Gastroesophageal sphincter (tissue), 3 donors: ENCODE measurements around the gene ABHD6.

Experiments
- CTCF ChIP-seq, 4 experiments: fragments of 200-600 bp in 2 of 4; fragments of 450-650 bp in 2 of 4; sonication (generic) in 1 of 4; IDR thresholded peaks; one replicate each; pipeline ENCODE4 v1.5.1; 2017 to 2019; ENCODE audit warnings: antibody characterized with exemption in 4 of 4, mild to moderate bottlenecking in 2 of 4, moderate library complexity in 2 of 4
- EP300 ChIP-seq: sonication (generic); formaldehyde crosslinking; IDR thresholded peaks from one replicate; pipeline ENCODE4 v1.6.1; 2017; ENCODE audit warnings: antibody characterized with exemption, mild to moderate bottlenecking
- POLR2A ChIP-seq, 2 donors: fragments of 450-650 bp; IDR thresholded peaks; one replicate each; pipeline ENCODE4 v1.6.1; 2017; ENCODE audit warnings: antibody characterized with exemption in 2 of 2, mild to moderate bottlenecking in 2 of 2, moderate library complexity in 1 of 2
- POLR2AphosphoS5 ChIP-seq: sonication (generic); formaldehyde crosslinking; IDR thresholded peaks from one replicate; pipeline ENCODE4 v1.6.1; 2017; ENCODE audit warnings: antibody characterized with exemption

DNA sequence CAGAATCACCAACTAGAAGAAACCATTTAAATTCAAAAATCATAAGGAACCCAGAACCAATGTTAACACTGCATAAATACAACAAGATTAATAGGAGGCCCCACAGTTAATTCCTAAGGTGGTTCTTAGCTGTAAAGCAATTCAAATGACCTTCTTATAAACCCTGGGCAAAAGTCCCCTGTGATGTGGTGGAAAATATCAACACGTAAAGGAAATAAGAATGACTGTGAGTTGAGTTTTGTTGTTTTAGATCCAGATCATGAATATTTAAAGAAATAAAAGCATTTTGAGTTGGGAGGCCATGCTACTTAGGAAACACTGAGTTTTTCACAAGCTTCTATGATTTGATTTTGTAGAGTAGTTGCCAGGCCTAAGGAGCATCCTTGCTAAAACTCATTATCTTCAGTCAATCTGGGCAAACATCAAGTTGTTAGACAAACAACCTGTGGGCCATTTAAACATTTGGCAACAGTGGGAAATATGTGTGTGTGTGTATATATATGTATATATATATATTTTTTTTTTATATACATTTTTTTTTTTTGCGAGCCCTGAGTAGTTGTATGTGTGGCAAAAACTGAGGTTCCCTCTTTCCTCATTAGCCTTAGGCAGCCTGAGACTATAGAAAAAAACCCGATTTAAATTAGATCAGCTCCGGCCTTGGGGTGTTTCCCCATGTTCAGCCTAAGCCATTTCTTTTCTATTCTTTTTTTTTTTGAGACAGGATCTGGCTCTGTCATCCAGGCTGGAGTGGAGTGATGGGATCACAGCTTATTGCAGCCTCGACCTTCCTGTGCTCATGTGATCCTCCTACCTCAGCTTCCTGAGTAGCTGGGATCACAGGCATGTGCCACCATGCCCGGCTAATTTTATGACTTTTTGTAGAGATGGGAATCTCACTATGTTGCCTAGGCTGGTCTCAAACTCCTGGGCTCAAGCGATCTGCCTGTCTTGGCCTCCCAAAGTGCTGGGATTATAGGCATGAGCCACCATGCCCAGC, 87.1 kb downstream of the ABHD6 start:
- TF ChIP-seq CTCF (IDR thresholded peaks at IDR 0.05) (no peak), POLR2AphosphoS5 (no peak), POLR2A (IDR thresholded peaks at IDR 0.05) (no peak), EP300 (no peak)
